Mesendoderm (in vitro differentiated cells): ENCODE results near the gene ATP11B.

ENCODE experiments used
- DNase-seq: peaks from one replicate; pipeline ENCODE4 v3.0.0; 2013
- H2AK5ac ChIP-seq: 2 replicates; pipeline ENCODE4 v1.6.1; 2013; ENCODE audit warnings: low read length, inconsistent platforms
- H2BK120ac ChIP-seq: 2 replicates; pipeline ENCODE4 v1.6.1; 2013; ENCODE audit warnings: low read depth, mild to moderate bottlenecking, low read length, moderate library complexity, mixed read lengths
- H2BK15ac ChIP-seq: replicated peaks from 2 replicates; pipeline ENCODE4 v1.6.1; 2013; ENCODE audit warnings: low read depth, mild to moderate bottlenecking, moderate library complexity
- H2BK5ac ChIP-seq: 2 replicates; pipeline ENCODE4 v1.6.1; 2013; ENCODE audit warnings: low read length, inconsistent platforms
- H3K18ac ChIP-seq: 2 replicates; pipeline ENCODE4 v1.6.1; 2013; ENCODE audit warnings: mild to moderate bottlenecking, low read length, mixed read lengths
- H3K23ac ChIP-seq: one replicate; pipeline ENCODE4 v1.6.1; 2013; ENCODE audit warnings: low read length
- H3K27ac ChIP-seq: 2 replicates; pipeline ENCODE4 v1.5.1; 2013; ENCODE audit warnings: low read depth, mild to moderate bottlenecking, inconsistent platforms, low read length, moderate library complexity
- H3K27me3 ChIP-seq: 2 replicates; pipeline ENCODE4 v1.6.1; 2013; ENCODE audit warnings: low read length, control low read depth, mild to moderate bottlenecking, inconsistent platforms; ENCODE audit not compliant: insufficient read depth, poor library complexity
- H3K36me3 ChIP-seq: 2 replicates; pipeline ENCODE4 v1.6.1; 2013; ENCODE audit warnings: low read length, inconsistent platforms; ENCODE audit not compliant: control insufficient read depth, insufficient read depth
- H3K4ac ChIP-seq: one replicate; pipeline ENCODE4 v1.6.1; 2013; ENCODE audit warnings: low read depth, mild to moderate bottlenecking, low read length, moderate library complexity
- H3K4me1 ChIP-seq: 2 replicates; pipeline ENCODE4 v1.6.1; 2013; ENCODE audit warnings: low read depth, low read length, inconsistent platforms; ENCODE audit not compliant: control insufficient read depth
- H3K4me2 ChIP-seq: 2 replicates; pipeline ENCODE4 v1.6.1; 2013; ENCODE audit warnings: low read length
- H3K4me3 ChIP-seq: 2 replicates; pipeline ENCODE4 v1.5.1; 2013; ENCODE audit warnings: mild to moderate bottlenecking, low read length
- H3K56ac ChIP-seq: one replicate; pipeline ENCODE4 v1.6.1; 2013; ENCODE audit warnings: low read length
- H3K79me1 ChIP-seq: 2 replicates; pipeline ENCODE4 v1.6.1; 2013; ENCODE audit warnings: low read length, inconsistent platforms
- H3K79me2 ChIP-seq: 2 replicates; pipeline ENCODE4 v1.6.1; 2013; ENCODE audit warnings: mild to moderate bottlenecking, low read length; ENCODE audit not compliant: control insufficient read depth, insufficient read depth
- H3K9ac ChIP-seq: 2 replicates; pipeline ENCODE4 v1.6.1; 2013; ENCODE audit warnings: low read length, inconsistent platforms
- H4K5ac ChIP-seq: one replicate; pipeline ENCODE4 v1.6.1; 2013; ENCODE audit warnings: low read length
- H4K8ac ChIP-seq: one replicate; pipeline ENCODE4 v1.6.1; 2013; ENCODE audit warnings: low read depth, mild to moderate bottlenecking, control low read depth, low read length, moderate library complexity
- WGBS: extraction: QIAGEN DNeasy Blood & Tissue Kit; methylation state at CpG from one replicate; pipeline ENCODE4 v1.1.7; 2013; ENCODE audit warnings: low lambda C conversion rate, missing lambda C conversion rate; ENCODE audit not compliant: insufficient coverage; ENCODE audit errors: extremely low coverage; 5-methylcytosine and 5-hydroxymethylcytosine counted together

ATP11B gene

GRCh38 chr3:182811269-182811596 lies 17.9 kb downstream of the ATP11B start:
- Histone ChIP-seq H3K27ac (no peak overlapping the region), H3K4me2 (no peak overlapping the region), H3K27me3 (no peaks in the 10 kb centered on the region), H4K8ac (no peak overlapping the region), H3K4me3 (no peak overlapping the region), H2BK120ac (no peak overlapping the region), H2BK15ac (no peak overlapping the region), H3K56ac (no peak overlapping the region), H3K79me1 (peaks cover 1% of the 10 kb centered on the region), H2BK5ac (no peak overlapping the region), H3K79me2 (no peaks in the 10 kb centered on the region), H3K4me1 (peaks cover 2% of the 10 kb centered on the region), H2AK5ac (no peak overlapping the region), H3K36me3 (no peaks in the 10 kb centered on the region), H3K23ac (no peak overlapping the region), H4K5ac (no peak overlapping the region), H3K4ac (no peak overlapping the region), H3K9ac (no peak overlapping the region), H3K18ac (no peak overlapping the region)
- WGBS, result no CpG with 5 or more reads among the region's 1 CpG
- no peak for DNase-seq

GRCh38 chr3:182812123-182812522 lies 18.8 kb downstream of the ATP11B start:
- H2BK120ac ChIP-seq, result no peak overlapping the region
- no peak overlapping the region for H3K9ac ChIP-seq
- no peak overlapping the region for H4K8ac ChIP-seq
- H3K36me3 ChIP-seq, result no peaks in the 10 kb centered on the region
- H3K27ac ChIP-seq, result no peak overlapping the region
- H4K5ac ChIP-seq, result no peak overlapping the region
- DNase-seq, result no peak
- H3K4me3 ChIP-seq, result no peak overlapping the region
- H3K4me1 ChIP-seq, result no peaks in the 10 kb centered on the region
- no peak overlapping the region for H3K4ac ChIP-seq
- H3K23ac ChIP-seq, result no peak overlapping the region
- H3K27me3 ChIP-seq, result no peaks in the 10 kb centered on the region
- WGBS, result no CpG with 5 or more reads among the region's 1 CpG
- H3K79me1 ChIP-seq, result peaks cover 1% of the 10 kb centered on the region
- no peaks in the 10 kb centered on the region for H3K79me2 ChIP-seq
- no peak overlapping the region for H3K56ac ChIP-seq
- no peak overlapping the region for H2AK5ac ChIP-seq
- H3K4me2 ChIP-seq, result no peak overlapping the region
- H2BK15ac ChIP-seq, result no peak overlapping the region
- H2BK5ac ChIP-seq, result no peak overlapping the region
- H3K18ac ChIP-seq, result no peak overlapping the region

GRCh38 chr3:182814419-182815062 lies 21.2 kb downstream of the ATP11B start:
- no peak for DNase-seq
- H3K56ac ChIP-seq, result no peak overlapping the region
- no peaks in the 10 kb centered on the region for H3K27me3 ChIP-seq
- H2AK5ac ChIP-seq, result no peak overlapping the region
- no peaks in the 10 kb centered on the region for H3K36me3 ChIP-seq
- H4K8ac ChIP-seq, result no peak overlapping the region
- no CpG with 5 or more reads among the region's 4 CpGs for WGBS
- no peaks in the 10 kb centered on the region for H3K79me2 ChIP-seq
- no peak overlapping the region for H3K27ac ChIP-seq
- peak overlapping the region; percentile 12 for H2BK120ac ChIP-seq
- H3K23ac ChIP-seq, result no peak overlapping the region
- no peak overlapping the region for H3K18ac ChIP-seq
- H3K9ac ChIP-seq, result no peak overlapping the region
- H2BK15ac ChIP-seq, result no peak overlapping the region
- no peak overlapping the region for H3K4ac ChIP-seq
- peaks cover 1% of the 10 kb centered on the region for H3K79me1 ChIP-seq
- no peak overlapping the region for H2BK5ac ChIP-seq
- H4K5ac ChIP-seq, result no peak overlapping the region
- no peak overlapping the region for H3K4me3 ChIP-seq
- H3K4me2 ChIP-seq, result no peak overlapping the region
- no peaks in the 10 kb centered on the region for H3K4me1 ChIP-seq

GRCh38 chr3:182816181-182816580 lies 22.9 kb downstream of the ATP11B start:
- H3K4ac ChIP-seq, result no peak overlapping the region
- H3K36me3 ChIP-seq, result no peaks in the 10 kb centered on the region
- WGBS, result no CpG with 5 or more reads among the region's 1 CpG

GRCh38 chr3:182818296-182818978 lies 25.1 kb downstream of the ATP11B start:
- Histone ChIP-seq H3K56ac (no peak overlapping the region), H2AK5ac (no peak overlapping the region), H3K18ac (no peak overlapping the region), H4K5ac (no peak overlapping the region), H2BK15ac (no peak overlapping the region), H3K9ac (no peak overlapping the region), H3K79me1 (no peaks in the 10 kb centered on the region), H3K79me2 (no peaks in the 10 kb centered on the region), H3K36me3 (no peaks in the 10 kb centered on the region), H3K27ac (no peak overlapping the region), H3K4me2 (no peak overlapping the region), H3K27me3 (no peaks in the 10 kb centered on the region), H3K23ac (no peak overlapping the region), H4K8ac (no peak overlapping the region), H3K4me3 (no peak overlapping the region), H2BK5ac (no peak overlapping the region), H2BK120ac (no peak overlapping the region), H3K4ac (no peak overlapping the region), H3K4me1 (no peaks in the 10 kb centered on the region)
- DNase-seq, result no peak
- WGBS, result no CpG with 5 or more reads among the region's 4 CpGs

More at GRCh38 chr3:182816181-182816580, 22.9 kb downstream of the ATP11B start:
- H3K4me3 ChIP-seq, result no peak overlapping the region
- no peak overlapping the region for H3K9ac ChIP-seq
- no peak overlapping the region for H2BK120ac ChIP-seq
- H3K18ac ChIP-seq, result no peak overlapping the region
- no peak overlapping the region for H3K4me2 ChIP-seq
- H3K4me1 ChIP-seq, result no peaks in the 10 kb centered on the region
- no peak overlapping the region for H3K23ac ChIP-seq
- H2BK15ac ChIP-seq, result no peak overlapping the region
- peaks cover 1% of the 10 kb centered on the region for H3K79me1 ChIP-seq
- H3K27ac ChIP-seq, result no peak overlapping the region
- no peak overlapping the region for H2BK5ac ChIP-seq
- no peak overlapping the region for H4K8ac ChIP-seq
- no peak overlapping the region for H4K5ac ChIP-seq
- no peaks in the 10 kb centered on the region for H3K27me3 ChIP-seq
- DNase-seq, result peak; percentile 60
- no peak overlapping the region for H2AK5ac ChIP-seq
- H3K56ac ChIP-seq, result no peak overlapping the region
- H3K79me2 ChIP-seq, result no peaks in the 10 kb centered on the region
